Choroid plexus epithelial cell (primary cell): Measurements from ENCODE around the gene RABL2B.

Experiments used
- DNase-seq: peaks from one replicate; pipeline ENCODE4 v3.0.0-alpha.2; 2010; ENCODE audit warnings: low read depth
- H3K4me3 ChIP-seq: 2 replicates; pipeline ENCODE4 v1.5.1; 2011; ENCODE audit warnings: low read depth, mild to moderate bottlenecking, control low read depth, low read length, moderate library complexity
- TF ChIP-seq, protein P1 (sequence below): conservative IDR thresholded peaks from 2 replicates; pipeline ENCODE4 v1.5.1; 2011; ENCODE audit warnings: low read depth, mild to moderate bottlenecking, control low read depth, inconsistent platforms, low read length, moderate library complexity

The RABL2B gene

DNA sequence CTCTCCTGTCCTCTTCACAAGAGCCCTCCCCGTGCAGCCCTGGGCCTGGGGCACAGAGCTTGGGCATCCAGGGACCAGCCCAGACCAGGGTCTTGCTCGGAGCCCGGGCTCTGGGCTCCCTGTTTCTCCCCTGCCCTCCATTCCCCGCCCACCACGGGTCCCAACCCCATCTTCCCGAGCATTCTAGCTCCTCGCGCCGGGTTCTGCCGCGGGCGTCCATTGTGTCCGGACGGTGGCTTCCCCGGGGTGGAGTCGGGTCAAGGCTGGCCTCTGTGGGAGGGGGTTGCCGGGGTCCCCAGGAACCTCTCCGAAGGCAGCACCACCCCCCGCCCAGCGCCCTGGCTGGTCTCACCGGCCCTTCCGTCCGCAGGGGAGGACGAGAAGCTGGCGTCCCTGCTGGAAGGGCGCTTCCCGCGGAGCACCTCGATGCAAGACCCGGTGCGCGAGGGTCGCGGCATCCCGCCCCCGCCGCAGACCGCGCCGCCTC is 63.6 kb downstream of the RABL2B start:
- DNase-seq = no peak
- H3K4me3 ChIP-seq = no peak overlapping the region
- TF ChIP-seq, protein P1, sequence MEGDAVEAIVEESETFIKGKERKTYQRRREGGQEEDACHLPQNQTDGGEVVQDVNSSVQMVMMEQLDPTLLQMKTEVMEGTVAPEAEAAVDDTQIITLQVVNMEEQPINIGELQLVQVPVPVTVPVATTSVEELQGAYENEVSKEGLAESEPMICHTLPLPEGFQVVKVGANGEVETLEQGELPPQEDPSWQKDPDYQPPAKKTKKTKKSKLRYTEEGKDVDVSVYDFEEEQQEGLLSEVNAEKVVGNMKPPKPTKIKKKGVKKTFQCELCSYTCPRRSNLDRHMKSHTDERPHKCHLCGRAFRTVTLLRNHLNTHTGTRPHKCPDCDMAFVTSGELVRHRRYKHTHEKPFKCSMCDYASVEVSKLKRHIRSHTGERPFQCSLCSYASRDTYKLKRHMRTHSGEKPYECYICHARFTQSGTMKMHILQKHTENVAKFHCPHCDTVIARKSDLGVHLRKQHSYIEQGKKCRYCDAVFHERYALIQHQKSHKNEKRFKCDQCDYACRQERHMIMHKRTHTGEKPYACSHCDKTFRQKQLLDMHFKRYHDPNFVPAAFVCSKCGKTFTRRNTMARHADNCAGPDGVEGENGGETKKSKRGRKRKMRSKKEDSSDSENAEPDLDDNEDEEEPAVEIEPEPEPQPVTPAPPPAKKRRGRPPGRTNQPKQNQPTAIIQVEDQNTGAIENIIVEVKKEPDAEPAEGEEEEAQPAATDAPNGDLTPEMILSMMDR = no peak

DNA sequence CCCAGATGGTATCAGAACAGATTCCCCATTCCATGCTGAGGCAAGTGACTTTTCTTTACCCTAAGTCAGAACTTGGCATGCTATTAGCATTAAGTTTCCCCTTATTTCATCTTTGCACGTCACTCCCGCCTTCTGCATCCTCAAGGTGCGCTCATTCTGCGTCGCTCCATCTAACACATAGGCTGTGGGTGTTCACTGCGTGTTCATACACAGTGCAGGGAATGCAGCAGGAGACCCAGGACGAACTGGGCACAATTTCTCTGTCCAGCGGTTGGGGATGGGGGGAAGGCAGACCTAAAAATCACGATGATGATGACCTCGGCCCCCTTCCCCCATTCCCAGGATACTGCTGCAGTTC is 65.1 kb downstream of the RABL2B start:
- DNase-seq = no peak
- H3K4me3 ChIP-seq = no peak overlapping the region
- TF ChIP-seq, protein P1 = no peak

DNA sequence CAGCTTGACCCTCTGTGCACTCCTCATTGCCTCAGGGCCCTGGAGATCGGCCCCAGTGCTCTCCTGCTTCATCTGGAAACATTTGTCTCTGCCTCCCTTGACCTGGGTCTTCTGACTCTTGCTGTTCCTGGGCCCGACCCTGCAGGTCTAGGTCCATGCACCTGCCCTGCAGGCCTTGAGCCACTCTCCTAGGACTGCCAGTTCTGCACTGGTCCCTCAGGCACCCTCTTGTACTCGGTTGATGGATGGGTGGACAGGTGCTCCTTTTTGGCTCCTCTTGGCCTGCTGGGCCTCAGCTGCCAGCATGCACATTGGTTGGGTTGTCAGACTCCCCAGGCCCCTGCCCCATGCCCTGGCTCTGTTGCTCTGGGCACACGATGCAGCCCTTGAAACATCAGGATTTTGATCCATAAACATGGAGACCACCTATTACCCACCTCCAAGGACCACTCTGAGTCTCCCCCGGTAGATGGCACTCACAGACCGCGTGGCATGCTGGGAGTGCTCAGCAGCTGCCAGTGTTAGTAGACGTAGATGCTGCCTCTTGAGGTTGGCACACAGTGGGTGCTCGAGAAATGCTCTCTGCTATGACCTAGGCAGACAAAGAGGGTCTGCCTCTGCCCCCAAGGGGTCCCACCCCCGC is 65.6 kb downstream of the RABL2B start:
- H3K4me3 ChIP-seq = no peak overlapping the region
- TF ChIP-seq, protein P1 = no peak
- DNase-seq = no peak
